LNCAP (cell line): ENCODE results near the gene KLHDC3.

ENCODE experiments used
- CTCF ChIP-seq: fragments of 450-650 bp; IDR thresholded peaks from 2 replicates; pipeline ENCODE4 v1.5.1; 2017; ENCODE audit warnings: mild to moderate bottlenecking

The KLHDC3 gene

DNA sequence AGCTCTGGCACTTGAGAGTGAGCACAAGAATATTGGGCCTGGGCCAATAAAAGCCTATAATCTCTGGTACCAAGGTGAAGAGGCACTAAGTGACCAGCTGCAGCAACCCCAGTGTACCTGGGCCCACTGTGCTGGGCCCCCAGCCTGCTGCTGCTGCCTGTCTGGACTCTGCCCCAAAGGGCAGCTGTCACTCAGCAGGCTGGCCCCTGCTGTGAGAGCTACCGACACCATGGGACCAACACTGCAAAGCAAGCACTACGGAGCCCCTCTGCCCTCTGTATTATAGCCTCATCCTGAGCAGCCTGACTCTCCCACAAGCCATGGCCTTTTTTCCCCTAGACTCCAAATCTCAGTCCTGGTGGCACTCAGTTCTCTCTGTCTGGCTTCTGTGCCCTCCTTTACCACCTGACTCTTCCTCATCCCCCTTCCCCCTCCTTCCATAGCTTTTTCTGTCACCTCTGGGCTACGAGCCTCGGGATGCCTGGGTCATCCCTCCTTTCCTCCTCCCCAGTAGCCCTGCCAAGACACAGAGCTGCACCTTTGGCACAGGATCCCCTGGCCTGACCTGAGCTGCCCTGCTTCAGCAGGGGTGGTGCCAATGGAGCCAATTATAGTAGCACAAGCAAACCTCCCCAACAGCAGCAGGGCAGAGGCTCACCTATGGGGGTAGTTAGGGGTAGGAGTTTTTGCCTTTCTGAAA is 21.6 kb downstream of the KLHDC3 start:
- TF ChIP-seq CTCF: no peak

- no peak for TF ChIP-seq CTCF
Observed at GRCh38 chr6:43036712-43037111, 22.7 kb downstream of the KLHDC3 start.

GRCh38 chr6:43037197-43037596 is 23.1 kb downstream of the KLHDC3 start:
- TF ChIP-seq CTCF: no peak

DNA sequence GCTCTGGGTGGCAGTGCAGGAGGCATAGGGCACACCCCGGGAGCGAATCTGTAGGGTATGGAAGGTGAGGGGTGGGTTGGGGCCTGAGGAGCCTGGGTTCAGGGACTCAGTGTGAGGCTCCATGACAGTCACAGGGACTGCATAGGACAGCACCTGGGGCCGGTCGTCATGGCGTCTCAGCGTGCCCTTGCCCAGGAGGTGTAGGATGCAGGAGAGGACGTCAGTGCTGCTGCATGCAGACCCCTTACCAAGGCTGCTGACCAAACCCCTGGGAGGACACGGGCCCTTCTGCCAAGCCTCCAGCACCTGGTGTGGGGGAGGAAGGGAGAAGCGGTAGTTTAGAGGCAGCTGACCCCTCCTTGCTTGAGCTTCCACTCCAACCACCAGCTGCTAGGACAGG is 23.7 kb downstream of the KLHDC3 start:
- TF ChIP-seq CTCF: no peak

GRCh38 chr6:43038727-43039126 is 24.7 kb downstream of the KLHDC3 start:
- no peak for TF ChIP-seq CTCF

GRCh38 chr6:43040542-43041257 is 26.7 kb downstream of the KLHDC3 start:
- no peak for TF ChIP-seq CTCF

- no peak for TF ChIP-seq CTCF
Observed at GRCh38 chr6:43043310-43043709, 29.3 kb downstream of the KLHDC3 start.
